SK-N-MC (cell line): ENCODE measurements around the gene HS1BP3.

Source experiments
- EZH2 ChIP-seq: fragments of 200-600 bp; sonication (generic); IDR thresholded peaks from one replicate; pipeline ENCODE4 v1.6.1; 2017; ENCODE audit warnings: antibody characterized with exemption
- POLR2AphosphoS5 ChIP-seq: IDR thresholded peaks from 2 replicates; pipeline ENCODE4 v1.6.1; 2012; ENCODE audit warnings: mild to moderate bottlenecking, low read depth, low read length, borderline replicate concordance

DNA sequence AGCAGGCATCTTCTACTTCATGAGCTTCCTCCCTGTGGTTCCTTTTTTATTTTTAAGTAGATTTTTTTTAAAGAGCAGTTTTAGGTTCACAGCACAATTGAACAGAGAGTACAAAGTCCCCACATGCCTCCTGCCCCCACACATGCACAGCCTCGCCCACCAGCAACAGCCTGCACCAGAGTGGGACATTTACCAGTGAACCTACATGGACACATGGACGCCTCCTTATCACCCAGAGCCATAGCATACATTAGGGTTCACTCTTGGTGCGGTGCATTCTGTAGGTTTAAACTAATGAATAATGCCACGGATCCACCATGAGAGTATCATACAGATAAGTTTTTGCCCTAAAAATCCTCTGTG, 40.9 kb downstream of the HS1BP3 start:
- TF ChIP-seq POLR2AphosphoS5, result no peak
- no peak for TF ChIP-seq EZH2
